Thyroid gland (tissue), 4 donors: Measurements from ENCODE around the gene E2F3.

Experiments
- CTCF ChIP-seq, 6 experiments: fragments of 200-600 bp in 3 of 6; fragments of 450-650 bp in 3 of 6; sonication (generic) in 3 of 6; IDR thresholded peaks; one replicate each; pipeline ENCODE4 v1.5.1; 2016 to 2019; ENCODE audit warnings: antibody characterized with exemption in 6 of 6, mild to moderate bottlenecking in 2 of 6, inconsistent platforms in 1 of 6, moderate library complexity in 1 of 6
- POLR2A ChIP-seq, 2 donors: fragments of 450-650 bp; IDR thresholded peaks; one replicate each; pipeline ENCODE4 v1.6.1; 2017; ENCODE audit warnings: antibody characterized with exemption in 2 of 2, mild to moderate bottlenecking in 2 of 2, moderate library complexity in 1 of 2

GRCh38 chr6:20352346-20352745 lies 49.3 kb upstream of the E2F3 start:
- no peak for TF ChIP-seq CTCF (IDR thresholded peaks at IDR 0.05)
- no peak for TF ChIP-seq POLR2A (IDR thresholded peaks at IDR 0.05)
